ENCODE measurements around the gene CYP39A1.
A peak's percentile ranks its signal among the peaks of the same experiment; 100 is the strongest.

Gene CYP39A1

GRCh38 chr6:46652603-46653438 lies at the start of gene CYP39A1, which contains the start of gene SLC25A27:
CYP39A1 (minus strand) TSS chr6:46652818; CDS start chr6:46652582, 236 bp downstream.
SLC25A27 (plus strand) TSS chr6:46652975; CDS start chr6:46653193, 218 bp downstream.
- peak; percentile 80 for DNase-seq (ENCODE audit: low spot score)

DNA sequence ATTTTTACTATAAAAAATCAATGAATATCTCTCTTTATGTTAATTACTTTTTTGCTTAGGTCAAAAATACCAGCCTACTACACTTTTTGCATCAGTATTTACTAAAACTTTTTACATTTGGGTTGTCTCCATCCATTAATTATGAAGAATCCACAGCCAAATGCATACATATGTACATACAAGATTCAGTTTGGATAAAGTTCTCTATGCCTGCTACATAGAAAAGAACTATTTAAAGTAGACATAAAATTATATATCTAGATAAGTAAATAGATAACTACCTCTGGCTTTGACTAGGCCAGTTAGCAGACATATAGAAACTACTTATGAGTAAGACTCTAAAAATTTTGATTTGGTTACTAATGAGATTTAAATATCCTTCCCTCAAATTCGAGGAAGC lies 47.4 kb upstream of the CYP39A1 start:
- no peak for DNase-seq (ENCODE audit: low spot score)

GRCh38 chr6:46690911-46691451 lies 38.4 kb upstream of the CYP39A1 start:
- DNase-seq (ENCODE audit: low spot score): no peak

GRCh38 chr6:46690141-46690755 lies 37.6 kb upstream of the CYP39A1 start:
- DNase-seq (ENCODE audit: low spot score): no peak

DNA sequence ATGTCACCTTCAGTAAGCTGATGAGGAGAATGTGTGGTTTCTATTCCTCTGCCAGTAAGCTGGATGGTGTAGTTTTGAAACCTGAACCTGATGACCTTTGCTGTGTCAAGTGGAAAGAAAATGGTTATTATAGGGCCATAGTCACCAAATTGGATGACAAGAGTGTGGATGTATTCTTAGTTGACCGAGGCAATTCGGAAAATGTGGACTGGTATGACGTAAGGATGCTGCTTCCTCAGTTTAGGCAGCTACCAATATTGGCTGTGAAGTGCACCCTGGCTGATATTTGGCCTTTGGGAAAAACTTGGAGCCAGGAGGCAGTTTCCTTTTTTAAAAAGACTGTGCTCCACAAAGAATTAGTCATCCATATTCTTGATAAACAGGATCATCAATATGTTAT lies 37.0 kb upstream of the CYP39A1 start:
- DNase-seq (ENCODE audit: low spot score): no peak

DNA sequence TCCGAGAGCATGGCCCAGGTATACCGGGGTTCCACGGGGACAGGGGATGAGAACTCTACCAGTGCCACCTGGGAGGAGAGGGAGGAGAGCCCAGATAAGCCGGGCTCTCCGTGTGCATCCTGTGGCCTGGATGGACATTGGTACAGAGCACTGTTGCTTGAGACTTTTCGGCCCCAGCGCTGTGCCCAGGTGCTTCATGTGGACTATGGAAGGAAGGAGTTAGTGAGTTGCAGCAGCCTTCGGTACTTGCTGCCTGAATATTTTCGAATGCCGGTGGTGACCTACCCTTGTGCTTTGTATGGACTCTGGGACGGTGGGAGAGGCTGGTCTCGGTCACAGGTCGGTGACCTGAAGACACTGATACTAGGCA lies 36.3 kb upstream of the CYP39A1 start:
- no peak for DNase-seq (ENCODE audit: low spot score)

- no peak for DNase-seq (ENCODE audit: low spot score)
Measured at GRCh38 chr6:46688117-46688965, 35.7 kb upstream of the CYP39A1 start.

DNA sequence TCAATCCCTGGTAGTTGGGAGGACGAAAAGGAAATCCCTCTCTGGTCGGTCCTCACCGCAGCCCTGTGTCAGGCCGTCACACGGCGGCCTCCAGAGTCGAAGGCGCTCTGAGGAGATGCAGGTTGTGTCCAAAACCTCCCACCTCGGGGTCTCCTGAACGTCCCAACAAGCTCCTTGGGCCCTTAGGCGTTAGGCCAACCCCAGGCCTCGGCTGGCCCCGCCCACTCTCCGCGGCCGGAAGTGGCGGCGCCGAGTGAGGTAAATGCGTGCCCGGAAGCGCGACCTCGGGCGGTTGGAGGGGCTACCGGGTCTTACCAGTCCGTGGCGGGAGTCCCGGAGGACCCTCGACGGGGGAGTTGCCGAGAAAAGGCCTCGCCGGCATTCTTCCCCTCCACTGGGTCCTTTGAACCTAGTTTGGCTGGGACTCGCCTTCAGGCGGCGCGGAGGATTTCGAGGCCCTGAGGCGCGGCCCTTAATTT lies 35.0 kb upstream of the CYP39A1 start, which contains the start of gene TDRD6:
TSS of gene TDRD6 (plus strand) at position 267 of the 479 bp plus-strand sequence. CDS start 244 bp downstream, outside the sequence.
- DNase-seq (ENCODE audit: low spot score): no peak

GRCh38 chr6:46684771-46685170 lies 32.2 kb upstream of the CYP39A1 start:
- no peak for DNase-seq (ENCODE audit: low spot score)

GRCh38 chr6:46677314-46677654 lies 24.7 kb upstream of the CYP39A1 start:
- DNase-seq (ENCODE audit: low spot score): peak; percentile 67

DNA sequence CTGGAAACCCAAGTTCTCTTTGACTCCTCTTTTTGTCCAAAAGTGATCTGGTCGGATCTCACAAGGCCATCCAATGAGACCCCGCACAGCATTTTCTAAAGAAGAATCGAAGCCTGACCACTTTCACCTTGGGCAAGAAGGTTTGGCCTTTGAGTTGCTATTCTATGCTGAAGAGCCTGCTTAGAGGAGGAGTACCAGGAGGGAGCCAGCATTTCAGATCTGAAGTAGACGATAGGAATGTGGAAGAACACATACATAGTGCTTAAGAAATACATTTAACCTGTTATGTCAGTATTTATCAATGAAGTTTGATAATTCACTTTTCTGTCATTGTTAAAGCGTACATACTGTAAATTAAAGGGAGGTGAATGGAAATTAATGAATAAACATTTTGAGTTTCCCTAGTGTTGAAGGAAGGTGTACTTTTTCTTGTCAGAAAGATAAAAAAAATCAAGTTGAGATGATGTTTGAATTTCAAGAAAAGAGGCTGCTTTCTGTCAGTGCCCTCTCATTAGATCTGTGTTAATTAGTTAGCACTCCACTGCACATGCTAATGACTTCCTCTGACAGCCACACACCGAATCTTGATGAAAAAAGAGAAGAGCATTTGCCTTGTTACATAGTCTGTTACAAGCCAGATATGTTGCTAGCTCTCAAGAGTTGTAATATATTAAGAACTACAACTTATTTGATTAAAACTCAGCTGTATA lies 24.1 kb upstream of the CYP39A1 start:
- DNase-seq (ENCODE audit: low spot score): no peak

GRCh38 chr6:46674410-46674809 lies 21.8 kb upstream of the CYP39A1 start:
- DNase-seq (ENCODE audit: low spot score): no peak

- DNase-seq (ENCODE audit: low spot score): no peak
Measured at GRCh38 chr6:46667377-46667776, 14.8 kb upstream of the CYP39A1 start.

GRCh38 chr6:46661483-46661882 lies 8.9 kb upstream of the CYP39A1 start:
- no peak for DNase-seq (ENCODE audit: low spot score)

DNA sequence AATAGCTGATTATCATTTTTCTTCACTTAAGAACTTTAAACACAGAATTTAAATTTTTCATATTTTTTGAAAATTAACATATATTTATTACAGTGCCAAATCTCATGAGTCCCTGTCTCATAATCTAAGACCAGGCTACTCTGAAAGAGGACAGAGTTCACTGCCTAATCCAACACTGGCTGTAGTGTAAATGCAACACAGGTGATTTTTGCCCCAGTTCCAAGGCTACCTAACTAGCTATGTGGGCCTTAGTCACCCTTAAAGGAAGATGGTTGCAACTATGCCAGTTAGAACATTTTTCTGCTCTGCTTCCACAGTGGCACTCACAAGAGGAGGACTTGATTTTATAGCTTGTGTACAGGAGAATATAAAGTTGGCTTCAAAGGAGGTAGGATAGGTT lies 5.0 kb upstream of the CYP39A1 start:
- no peak for DNase-seq (ENCODE audit: low spot score)

- DNase-seq (ENCODE audit: low spot score): no peak
Measured at GRCh38 chr6:46655803-46656202, 3.2 kb upstream of the CYP39A1 start.

DNA sequence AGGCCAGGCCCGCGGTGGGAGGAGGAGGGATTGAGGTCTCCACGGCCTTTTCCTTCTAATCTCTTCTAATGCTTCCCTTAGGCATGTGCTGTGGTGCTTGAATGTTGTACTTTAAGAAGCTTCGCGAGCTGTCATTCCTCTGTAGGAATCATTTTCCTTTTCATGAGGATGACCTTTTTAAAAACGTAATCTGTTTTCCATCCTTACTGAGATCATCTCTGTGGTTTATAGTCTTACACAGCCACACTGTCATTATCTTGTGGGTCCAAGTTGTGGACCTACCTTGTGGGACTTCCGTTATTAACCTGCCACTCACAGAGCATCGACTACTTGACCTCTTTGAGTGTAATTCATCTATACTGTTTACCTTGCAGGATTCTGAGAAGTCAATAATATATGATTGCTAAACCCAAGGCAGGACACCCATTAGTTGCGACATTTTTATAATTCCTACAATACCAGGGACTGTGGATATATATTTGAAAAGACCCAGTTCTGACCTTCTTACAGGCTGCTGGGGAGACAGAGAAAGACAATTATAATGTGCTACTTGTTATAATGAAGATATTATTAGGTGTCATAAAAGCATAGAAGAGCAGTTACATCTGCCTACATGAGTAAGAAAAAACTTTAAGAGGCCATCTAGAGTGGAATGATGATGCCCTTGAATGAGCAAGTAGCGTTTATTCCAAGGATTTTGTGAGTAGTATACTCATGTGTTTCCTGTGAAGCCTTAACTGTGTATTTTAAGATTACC lies 999 bp upstream of the CYP39A1 start:
- DNase-seq (ENCODE audit: low spot score): no peak

GRCh38 chr6:46652232-46652602 lies 401 bp downstream of the CYP39A1 start:
- DNase-seq (ENCODE audit: low spot score): no peak

DNA sequence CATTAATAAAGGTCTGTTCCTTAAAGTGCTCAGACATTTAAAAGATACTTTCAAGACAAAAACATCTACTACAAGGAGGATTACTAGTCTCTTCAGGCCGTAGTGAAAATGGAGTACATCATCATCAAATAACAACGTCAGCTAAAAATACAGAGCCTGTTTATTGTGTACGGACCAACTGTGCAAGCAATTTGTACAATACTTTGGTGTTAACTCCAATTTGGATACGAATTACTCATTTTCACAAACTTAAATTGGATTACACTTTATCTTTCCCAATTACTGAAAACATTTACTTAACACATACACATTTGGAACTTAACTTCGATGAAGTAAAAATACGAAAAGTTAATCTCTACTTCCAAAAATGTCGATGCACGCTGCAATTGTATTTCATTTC lies 802 bp downstream of the CYP39A1 start:
- no peak for DNase-seq (ENCODE audit: low spot score)

DNA sequence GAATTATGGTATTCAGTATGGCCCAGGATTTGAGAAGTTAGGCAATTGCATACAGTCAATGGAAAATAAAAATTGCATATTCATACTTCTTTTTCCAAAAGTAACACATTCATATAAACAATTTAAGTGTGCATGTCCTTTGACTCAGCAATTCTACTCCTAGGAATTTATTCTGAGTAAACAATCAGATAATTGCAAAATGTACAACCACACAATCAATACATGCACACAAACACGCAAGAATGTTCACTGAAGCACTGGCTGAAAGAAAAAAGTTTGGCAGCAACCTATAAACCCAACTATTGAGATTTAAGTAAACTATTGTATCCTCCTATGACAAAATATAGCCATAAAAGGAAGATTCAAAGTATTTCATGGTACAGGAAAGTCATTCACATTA lies 1.6 kb downstream of the CYP39A1 start:
- no peak for DNase-seq (ENCODE audit: low spot score)
